Glomerular visceral epithelial cell (primary cell): ENCODE data around the gene MAST4.

Source experiments
- DNase-seq: peaks from one replicate; pipeline ENCODE4 v3.0.0-alpha.2; 2016; ENCODE audit errors: extremely low spot score

Gene MAST4

GRCh38 chr5:66595756-66596635 is at the start of gene MAST4:
MAST4 (plus strand) TSS chr5:66596393; CDS start chr5:66596656, 263 bp downstream.
- DNase-seq = peak; percentile 86

- DNase-seq = no peak
Observed at GRCh38 chr5:66546541-66546940, 49.7 kb upstream of the MAST4 start.

GRCh38 chr5:66551338-66551737 is 44.9 kb upstream of the MAST4 start:
- no peak for DNase-seq

GRCh38 chr5:66551945-66552344 is 44.2 kb upstream of the MAST4 start:
- no peak for DNase-seq

- DNase-seq = no peak
Observed at GRCh38 chr5:66553368-66553912, 42.8 kb upstream of the MAST4 start.

GRCh38 chr5:66553916-66554575 is 42.1 kb upstream of the MAST4 start:
- DNase-seq = peak; percentile 54

GRCh38 chr5:66554884-66555283 is 41.3 kb upstream of the MAST4 start:
- DNase-seq = no peak

- DNase-seq = no peak
Observed at GRCh38 chr5:66558560-66558959, 37.6 kb upstream of the MAST4 start.

GRCh38 chr5:66560371-66560770 is 35.8 kb upstream of the MAST4 start:
- DNase-seq = no peak

GRCh38 chr5:66561256-66561990 is 34.8 kb upstream of the MAST4 start:
- DNase-seq = no peak

- DNase-seq = no peak
Observed at GRCh38 chr5:66565878-66566277, 30.3 kb upstream of the MAST4 start.

GRCh38 chr5:66567474-66567873 is 28.7 kb upstream of the MAST4 start:
- DNase-seq = no peak

- DNase-seq = no peak
Observed at GRCh38 chr5:66570201-66570600, 26.0 kb upstream of the MAST4 start.

- no peak for DNase-seq
Observed at GRCh38 chr5:66573733-66574132, 22.5 kb upstream of the MAST4 start.

- no peak for DNase-seq
Observed at GRCh38 chr5:66582499-66583165, 13.6 kb upstream of the MAST4 start.

GRCh38 chr5:66585291-66585690 is 10.9 kb upstream of the MAST4 start:
- no peak for DNase-seq

- no peak for DNase-seq
Observed at GRCh38 chr5:66587771-66588170, 8.4 kb upstream of the MAST4 start.

- peak; percentile 36 for DNase-seq
Observed at GRCh38 chr5:66596636-66597182, 516 bp downstream of the MAST4 start.

GRCh38 chr5:66597183-66597757 is 1.1 kb downstream of the MAST4 start:
- peak; percentile 8 for DNase-seq

GRCh38 chr5:66602621-66603020 is 6.4 kb downstream of the MAST4 start:
- DNase-seq = no peak

- DNase-seq = no peak
Observed at GRCh38 chr5:66603164-66603563, 7.0 kb downstream of the MAST4 start.
